ENCODE results near the gene CSPG5.

CSPG5 gene

GRCh38 chr3:47578691-47579632 is at the start of gene CSPG5:
Gene CSPG5 (minus strand): TSS chr3:47578865. CDS start chr3:47578693, 172 bp downstream.
- peak; percentile 11 for DNase-seq (ENCODE audit: low spot score)

- no peak for DNase-seq (ENCODE audit: low spot score)
These were observed 49.8 kb upstream of the CSPG5 start for GRCh38 chr3:47628426-47628825.

GRCh38 chr3:47622671-47623461 is 44.2 kb upstream of the CSPG5 start:
- DNase-seq (ENCODE audit: low spot score) = no peak

- DNase-seq (ENCODE audit: low spot score) = no peak
These were observed 38.7 kb upstream of the CSPG5 start for GRCh38 chr3:47617086-47618010.

GRCh38 chr3:47614788-47615187 is 36.1 kb upstream of the CSPG5 start:
- DNase-seq (ENCODE audit: low spot score) = no peak

GRCh38 chr3:47613722-47614121 is 35.1 kb upstream of the CSPG5 start:
- DNase-seq (ENCODE audit: low spot score) = no peak

GRCh38 chr3:47612879-47613278 is 34.2 kb upstream of the CSPG5 start:
- DNase-seq (ENCODE audit: low spot score) = no peak

- DNase-seq (ENCODE audit: low spot score) = no peak
These were observed 33.5 kb upstream of the CSPG5 start for GRCh38 chr3:47612178-47612577.

- no peak for DNase-seq (ENCODE audit: low spot score)
These were observed 32.9 kb upstream of the CSPG5 start for GRCh38 chr3:47611576-47611975.

- no peak for DNase-seq (ENCODE audit: low spot score)
These were observed 31.9 kb upstream of the CSPG5 start for GRCh38 chr3:47610583-47610982.

- DNase-seq (ENCODE audit: low spot score) = no peak
These were observed 28.7 kb upstream of the CSPG5 start for GRCh38 chr3:47607335-47607734.

- DNase-seq (ENCODE audit: low spot score) = no peak
These were observed 27.5 kb upstream of the CSPG5 start for GRCh38 chr3:47606165-47606564.

- no peak for DNase-seq (ENCODE audit: low spot score)
These were observed 27.0 kb upstream of the CSPG5 start for GRCh38 chr3:47605652-47606051.

GRCh38 chr3:47604145-47604544 is 25.5 kb upstream of the CSPG5 start:
- DNase-seq (ENCODE audit: low spot score) = no peak

GRCh38 chr3:47603332-47603731 is 24.7 kb upstream of the CSPG5 start:
- DNase-seq (ENCODE audit: low spot score) = no peak

- DNase-seq (ENCODE audit: low spot score) = no peak
These were observed 22.6 kb upstream of the CSPG5 start for GRCh38 chr3:47601281-47601680.

- DNase-seq (ENCODE audit: low spot score) = no peak
These were observed 16.1 kb upstream of the CSPG5 start for GRCh38 chr3:47594792-47595191.

GRCh38 chr3:47592066-47592795 is 13.6 kb upstream of the CSPG5 start:
- no peak for DNase-seq (ENCODE audit: low spot score)

GRCh38 chr3:47590216-47590615 is 11.6 kb upstream of the CSPG5 start:
- DNase-seq (ENCODE audit: low spot score) = no peak

GRCh38 chr3:47588587-47588986 is 9.9 kb upstream of the CSPG5 start:
- DNase-seq (ENCODE audit: low spot score) = no peak

- DNase-seq (ENCODE audit: low spot score) = no peak
These were observed 9.4 kb upstream of the CSPG5 start for GRCh38 chr3:47588053-47588452.

All from CD4-positive, alpha-beta T cell treated with Interleukin-2 at 100 ng/mL for 4 hours (primary cell).